Esophagus muscularis mucosa (tissue), 4 donors: ENCODE results near the gene FGD5. TPM values are rescaled to one million over a fixed set of nuclear protein-coding genes. Genes with fewer than 3 reads are reported as not detected.

ENCODE experiments used
- DNase-seq: peaks from one replicate; pipeline ENCODE4 v3.0.0-alpha.2; 2017; ENCODE audit errors: extremely low spot score
- H3K27ac ChIP-seq, 4 donors: fragments of 200-600 bp; sonication (generic); replicated peaks in 1 of 4; 1 replicate in 3 of 4; 2 replicates in 1 of 4; pipeline ENCODE4 v1.5.1; 2016 to 2019; ENCODE audit warnings: mild to moderate bottlenecking in 1 of 4
- H3K27me3 ChIP-seq, 4 donors: fragments of 200-600 bp; sonication (generic); one replicate each; pipeline versions ENCODE4 v1.5.1 to v1.6.0; 2016 to 2019
- H3K36me3 ChIP-seq, 4 donors: fragments of 200-600 bp; sonication (generic); one replicate each; pipeline ENCODE4 v1.5.1; 2016 to 2019
- H3K4me1 ChIP-seq, 4 donors: fragments of 200-600 bp; sonication (generic); one replicate each; pipeline ENCODE4 v1.5.1; 2016 to 2019
- H3K4me3 ChIP-seq, 4 donors: fragments of 200-600 bp; sonication (generic); 1 replicate in 2 of 4; 2 replicates in 2 of 4; pipeline ENCODE4 v1.5.1; 2016 to 2019; ENCODE audit warnings: mild to moderate bottlenecking in 4 of 4, moderate library complexity in 1 of 4
- H3K9me3 ChIP-seq, 4 donors: fragments of 200-600 bp; sonication (generic); 1 replicate in 3 of 4; 2 replicates in 1 of 4; pipeline ENCODE4 v1.5.1; 2016 to 2019
- EP300 ChIP-seq: sonication (generic); formaldehyde crosslinking; IDR thresholded peaks from one replicate; pipeline ENCODE4 v1.6.1; 2017; ENCODE audit warnings: antibody characterized with exemption
- POLR2A ChIP-seq: fragments of 450-650 bp; IDR thresholded peaks from one replicate; pipeline ENCODE4 v1.6.1; 2017; ENCODE audit warnings: antibody characterized with exemption, moderate library complexity, mild to moderate bottlenecking, low read depth
- POLR2AphosphoS5 ChIP-seq, 2 donors: sonication (generic); formaldehyde crosslinking; IDR thresholded peaks; one replicate each; pipeline ENCODE4 v1.6.1; 2017; ENCODE audit warnings: antibody characterized with exemption in 2 of 2
- WGBS: methylation state at CpG from one replicate; pipeline ENCODE4 v1.1.5; 2018; 5-methylcytosine and 5-hydroxymethylcytosine counted together
- intact Hi-C: fragments of 100-400 bp; cut with DNase I; formaldehyde crosslinking; loops from one replicate; pipeline ENCODE4 v1.15.1; 2023
- total RNA-seq, 4 donors: library from RNA; depleted of rRNA; stranded (reverse); fragments of >200 nt; gene quantifications; one replicate each; pipeline versions ENCODE4 v1.1.0 to v1.2.1, GENCODE V29; 2016
- TF ChIP-seq, protein P1 (sequence below), 3 experiments: fragments of 200-600 bp in 2 of 3; fragments of 450-650 bp in 1 of 3; sonication (generic) in 2 of 3; IDR thresholded peaks; one replicate each; pipeline ENCODE4 v1.5.1; 2017 to 2019; ENCODE audit warnings: antibody characterized with exemption in 3 of 3, mild to moderate bottlenecking in 2 of 3, moderate library complexity in 1 of 3

The FGD5 gene
- total RNA-seq, 4 donors from 2014 or later, result 15.4 to 21.1 (median 16.1) TPM

DNA sequence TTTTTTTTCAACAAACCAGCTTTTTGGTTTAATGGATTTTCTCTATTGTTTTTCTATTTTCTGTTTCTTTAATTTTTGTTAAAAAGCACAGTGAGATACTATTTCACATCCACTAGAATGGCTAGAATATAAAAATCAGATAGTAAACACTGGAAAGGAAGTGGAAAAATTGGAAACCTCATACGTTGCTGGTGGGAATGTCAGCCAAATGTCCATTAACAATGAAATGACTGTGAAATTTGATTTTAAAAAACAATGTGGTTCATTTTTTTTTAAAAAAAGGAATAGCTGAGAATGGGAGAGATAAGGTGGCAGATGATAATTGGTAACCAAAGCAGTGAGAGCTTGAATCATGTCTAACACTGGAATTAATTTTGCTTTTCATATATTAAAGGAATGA is 148.5 kb downstream of the FGD5 start:
- no peak for TF ChIP-seq POLR2AphosphoS5 (IDR thresholded peaks at IDR 0.05)
- TF ChIP-seq POLR2A, result no peak
- TF ChIP-seq, protein P1, sequence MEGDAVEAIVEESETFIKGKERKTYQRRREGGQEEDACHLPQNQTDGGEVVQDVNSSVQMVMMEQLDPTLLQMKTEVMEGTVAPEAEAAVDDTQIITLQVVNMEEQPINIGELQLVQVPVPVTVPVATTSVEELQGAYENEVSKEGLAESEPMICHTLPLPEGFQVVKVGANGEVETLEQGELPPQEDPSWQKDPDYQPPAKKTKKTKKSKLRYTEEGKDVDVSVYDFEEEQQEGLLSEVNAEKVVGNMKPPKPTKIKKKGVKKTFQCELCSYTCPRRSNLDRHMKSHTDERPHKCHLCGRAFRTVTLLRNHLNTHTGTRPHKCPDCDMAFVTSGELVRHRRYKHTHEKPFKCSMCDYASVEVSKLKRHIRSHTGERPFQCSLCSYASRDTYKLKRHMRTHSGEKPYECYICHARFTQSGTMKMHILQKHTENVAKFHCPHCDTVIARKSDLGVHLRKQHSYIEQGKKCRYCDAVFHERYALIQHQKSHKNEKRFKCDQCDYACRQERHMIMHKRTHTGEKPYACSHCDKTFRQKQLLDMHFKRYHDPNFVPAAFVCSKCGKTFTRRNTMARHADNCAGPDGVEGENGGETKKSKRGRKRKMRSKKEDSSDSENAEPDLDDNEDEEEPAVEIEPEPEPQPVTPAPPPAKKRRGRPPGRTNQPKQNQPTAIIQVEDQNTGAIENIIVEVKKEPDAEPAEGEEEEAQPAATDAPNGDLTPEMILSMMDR (IDR thresholded peaks at IDR 0.05), result no peak
- no peak for TF ChIP-seq EP300
- Histone ChIP-seq H3K36me3 (peaks cover 0 to 22% (median 10%) of the 10 kb centered on the region in 4 donors), H3K4me3 (no peak overlapping the region), H3K27ac (no peak overlapping the region), H3K9me3 (peaks cover 0 to 4% (median 0%) of the 10 kb centered on the region in 4 donors), H3K27me3 (no peaks in the 10 kb centered on the region), H3K4me1 (peaks cover 0 to 6% (median 3%) of the 10 kb centered on the region in 4 donors)
- intact Hi-C loops, result no loop called here
- no peak for DNase-seq
- 55% methylated on average over 1 of the region's 1 CpG for WGBS

DNA sequence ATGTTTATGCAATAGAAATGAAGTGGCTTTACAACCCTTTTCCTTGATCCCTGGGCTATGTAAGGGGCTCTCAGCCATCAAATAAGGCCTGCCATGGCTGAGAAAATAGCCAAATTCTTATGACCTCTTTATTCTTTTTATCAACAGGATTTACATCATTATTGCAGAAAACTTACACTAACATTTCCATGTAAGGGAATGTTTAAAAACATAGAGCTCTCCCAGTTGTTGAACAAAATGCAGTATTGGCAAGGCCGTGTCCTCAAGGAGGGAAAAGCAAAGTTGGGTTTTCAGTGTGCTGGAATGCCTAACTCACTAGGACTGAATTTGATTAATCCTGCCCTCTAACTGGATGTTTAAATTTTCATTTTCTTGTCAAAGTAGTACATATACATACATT is 150.9 kb downstream of the FGD5 start:
- intact Hi-C loops, result no loop called here

DNA sequence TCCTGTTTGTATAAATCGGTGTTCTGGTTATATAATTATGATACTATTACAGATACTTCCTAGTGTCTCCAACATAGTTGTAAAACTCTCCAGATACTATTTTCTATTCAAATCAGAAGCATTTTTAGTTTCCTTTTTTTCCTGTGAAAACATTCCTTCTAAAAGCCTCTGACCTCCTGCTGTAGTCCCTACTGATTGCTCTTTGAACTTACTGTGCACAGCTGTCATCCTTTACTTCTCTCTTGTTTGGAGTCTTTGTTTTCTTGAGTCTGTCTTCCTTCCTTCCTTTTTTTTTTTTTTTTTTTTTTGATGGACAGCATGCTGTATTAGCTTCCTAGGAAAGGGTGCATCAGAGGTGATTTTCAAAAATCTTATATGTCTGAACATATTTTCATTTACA is 157.6 kb downstream of the FGD5 start:
- 62% methylated on average over 1 of the region's 1 CpG for WGBS
- H3K27me3 ChIP-seq, result no peaks in the 10 kb centered on the region
- TF ChIP-seq EP300 (no peak), POLR2AphosphoS5 (IDR thresholded peaks at IDR 0.05) (no peak), POLR2A (no peak)
- TF ChIP-seq, protein P1 (IDR thresholded peaks at IDR 0.05), result no peak
- no peak overlapping the region for H3K27ac ChIP-seq
- intact Hi-C loops, result no loop called here
- peaks cover 0 to 22% (median 16%) of the 10 kb centered on the region in 4 donors for H3K36me3 ChIP-seq
- DNase-seq, result no peak
- peaks cover 0 to 10% (median 4%) of the 10 kb centered on the region in 4 donors for H3K4me1 ChIP-seq
- no peaks in the 10 kb centered on the region for H3K9me3 ChIP-seq
- H3K4me3 ChIP-seq, result no peak overlapping the region

More for the DNA sequence above, 150.9 kb downstream of the FGD5 start:
- H3K4me3 ChIP-seq, result no peak overlapping the region
- peaks cover 0 to 6% (median 3%) of the 10 kb centered on the region in 4 donors for H3K4me1 ChIP-seq
- TF ChIP-seq EP300 (no peak), POLR2AphosphoS5 (IDR thresholded peaks at IDR 0.05) (no peak), POLR2A (no peak)
- TF ChIP-seq, protein P1 (IDR thresholded peaks at IDR 0.05), result no peak
- H3K27ac ChIP-seq, result no peak overlapping the region
- no peak for DNase-seq
- H3K9me3 ChIP-seq, result peaks cover 0 to 4% (median 0%) of the 10 kb centered on the region in 4 donors
- H3K27me3 ChIP-seq, result no peaks in the 10 kb centered on the region
- peaks cover 0 to 33% (median 19%) of the 10 kb centered on the region in 4 donors for H3K36me3 ChIP-seq
- WGBS, result 76% methylated on average over 1 of the region's 1 CpG

DNA sequence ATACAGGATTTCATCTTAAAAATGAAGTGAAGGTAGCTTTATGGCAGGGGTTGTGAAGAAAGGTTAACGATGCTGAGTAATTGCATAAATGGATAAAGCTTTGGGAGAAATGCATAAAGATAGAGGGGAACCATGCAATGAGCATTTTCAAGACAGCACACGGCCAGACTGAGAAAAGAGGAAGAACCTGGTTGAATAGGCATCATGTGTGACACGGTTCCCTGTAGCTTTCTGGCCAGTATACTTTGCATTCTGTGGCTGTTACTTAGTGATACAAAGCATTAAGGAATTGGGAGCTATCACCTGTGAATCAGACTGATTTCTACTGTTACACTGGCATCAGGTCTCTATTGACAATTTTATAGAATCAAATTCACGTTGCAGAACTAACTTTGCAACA is 161.9 kb downstream of the FGD5 start:
- Histone ChIP-seq H3K27ac (no peak overlapping the region), H3K4me1 (peaks cover 0 to 10% (median 3%) of the 10 kb centered on the region in 4 donors), H3K27me3 (no peaks in the 10 kb centered on the region), H3K4me3 (no peak overlapping the region), H3K36me3 (no peaks in the 10 kb centered on the region), H3K9me3 (no peaks in the 10 kb centered on the region)
- intact Hi-C loops, result no loop called here
- 68% methylated on average over 4 of the region's 4 CpGs for WGBS
- TF ChIP-seq POLR2AphosphoS5 (IDR thresholded peaks at IDR 0.05), result no peak
- TF ChIP-seq POLR2A, result no peak
- TF ChIP-seq, protein P1 (IDR thresholded peaks at IDR 0.05), result no peak
- no peak for TF ChIP-seq EP300
- no peak for DNase-seq

Other genes with a start within 250 kb of the FGD5 start
- gene CCDC174, start 167.2 kb upstream of the FGD5 start, total RNA-seq, result 10 to 100 TPM; 10.8 to 17.0 (median 13.5) TPM
- gene C3orf20, start 143.8 kb upstream of the FGD5 start, total RNA-seq, result under 1 TPM in 1 of 4 donors, not detected in 3; 0.11 TPM
- gene NR2C2, start 128.6 kb downstream of the FGD5 start, total RNA-seq, result 10 to 100 TPM; 36.4 to 43.9 (median 40.8) TPM
- 10 to 100 TPM; 17.6 to 32.3 (median 23.6) TPM for gene MRPS25, start 246.4 kb downstream of the FGD5 start, total RNA-seq